Erythroblast (primary cell): ENCODE measurements around the gene C9orf50.

Source experiments
- GATA1 ChIP-seq: IDR thresholded peaks from 2 replicates; pipeline ENCODE4 v1.6.1; 2011; ENCODE audit warnings: low read depth, mild to moderate bottlenecking, control low read depth, low read length, moderate library complexity
- POLR2A ChIP-seq: IDR thresholded peaks from 2 replicates; pipeline ENCODE4 v1.6.1; 2011; ENCODE audit warnings: mild to moderate bottlenecking, low read length

DNA sequence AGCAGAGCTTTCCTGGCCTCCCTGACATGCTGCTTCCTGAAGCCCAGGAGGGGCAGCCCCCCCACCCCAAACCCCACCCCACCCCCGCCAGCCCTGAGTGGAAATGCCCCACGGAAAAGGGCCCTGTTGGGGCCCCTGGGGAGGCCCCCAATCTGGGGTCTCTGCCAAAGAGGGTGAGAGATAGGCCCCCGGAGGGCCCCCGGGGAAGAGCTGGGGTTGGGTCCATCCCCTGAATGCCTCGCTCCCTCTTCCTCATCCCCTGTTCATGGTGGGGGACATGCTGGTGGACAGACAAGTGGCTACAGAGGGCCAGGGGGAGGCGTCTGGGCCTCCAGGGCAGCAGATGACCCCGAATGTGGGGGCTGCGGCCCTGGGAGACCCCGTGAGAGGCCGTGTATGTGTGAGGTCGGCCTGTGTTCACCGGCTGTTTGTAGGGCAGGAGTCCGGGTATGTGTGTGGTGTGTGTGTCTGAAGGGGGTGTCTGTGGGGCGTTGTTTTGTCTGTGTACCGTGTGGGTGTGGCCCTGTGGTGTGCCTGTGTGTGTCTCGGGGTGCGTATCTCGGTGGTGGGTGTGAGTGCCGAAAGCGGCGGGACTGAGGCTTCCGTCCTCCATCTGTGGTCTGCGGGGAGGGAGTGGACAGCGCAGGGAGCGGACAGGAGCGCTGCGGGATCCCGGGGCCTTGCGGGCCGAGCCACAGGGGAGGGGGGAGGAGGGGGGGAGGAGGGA is 11.3 kb downstream of the C9orf50 start:
- no peak for TF ChIP-seq POLR2A
- TF ChIP-seq GATA1: no peak
